Activated naive CD8-positive, alpha-beta T cell treated with anti-CD3 and anti-CD28 coated beads, Interleukin-2, amount 10 ng/mL, durations not matched to agents 7 days and 5 days (primary cell): ENCODE results near the gene GDPD4. TPM values are rescaled to one million over a fixed set of nuclear protein-coding genes. Genes with fewer than 3 reads are reported as not detected.

Experiments
- ATAC-seq: fragments of 150-1000 bp; cut with Tn5 transposase; one replicate; pipeline ENCODE4 v1.10.0; 2021; ENCODE audit warnings: low read depth, moderate library complexity
- POLR2A ChIA-PET: fragments of 350-600 bp; sonication (Branson Sonifier 250); formaldehyde crosslinking; loops from one replicate; lab custom pipeline; 2021; ENCODE audit warnings: antibody characterized with exemption; lab: Charles Lee
- DNase-seq: peaks from one replicate; pipeline ENCODE4 v3.0.0; 2021
- H3K27ac Mint-ChIP-seq: one replicate; pipeline ENCODE4 v1.8.0; 2022; ENCODE audit warnings: mild to moderate bottlenecking, mixed read lengths
- H3K27me3 Mint-ChIP-seq: one replicate; pipeline ENCODE4 v1.8.0; 2022; ENCODE audit warnings: mild to moderate bottlenecking, moderate library complexity, mixed read lengths
- H3K36me3 Mint-ChIP-seq: one replicate; pipeline ENCODE4 v1.8.0; 2021; ENCODE audit warnings: mild to moderate bottlenecking, mixed read lengths
- H3K4me1 Mint-ChIP-seq: one replicate; pipeline ENCODE4 v1.8.0; 2021; ENCODE audit warnings: mixed read lengths
- H3K4me3 Mint-ChIP-seq: one replicate; pipeline ENCODE4 v1.8.0; 2022; ENCODE audit warnings: mild to moderate bottlenecking, moderate library complexity, mixed read lengths
- H3K9me3 Mint-ChIP-seq: one replicate; pipeline ENCODE4 v1.8.0; 2021; ENCODE audit warnings: mixed read lengths
- total RNA-seq, 2 experiments: library from RNA; stranded (reverse); gene quantifications; one replicate each; pipeline ENCODE4 v1.2.3, GENCODE V29; 2021

Gene GDPD4
- total RNA-seq, 2 experiments from 2014 or later: not detected

DNA sequence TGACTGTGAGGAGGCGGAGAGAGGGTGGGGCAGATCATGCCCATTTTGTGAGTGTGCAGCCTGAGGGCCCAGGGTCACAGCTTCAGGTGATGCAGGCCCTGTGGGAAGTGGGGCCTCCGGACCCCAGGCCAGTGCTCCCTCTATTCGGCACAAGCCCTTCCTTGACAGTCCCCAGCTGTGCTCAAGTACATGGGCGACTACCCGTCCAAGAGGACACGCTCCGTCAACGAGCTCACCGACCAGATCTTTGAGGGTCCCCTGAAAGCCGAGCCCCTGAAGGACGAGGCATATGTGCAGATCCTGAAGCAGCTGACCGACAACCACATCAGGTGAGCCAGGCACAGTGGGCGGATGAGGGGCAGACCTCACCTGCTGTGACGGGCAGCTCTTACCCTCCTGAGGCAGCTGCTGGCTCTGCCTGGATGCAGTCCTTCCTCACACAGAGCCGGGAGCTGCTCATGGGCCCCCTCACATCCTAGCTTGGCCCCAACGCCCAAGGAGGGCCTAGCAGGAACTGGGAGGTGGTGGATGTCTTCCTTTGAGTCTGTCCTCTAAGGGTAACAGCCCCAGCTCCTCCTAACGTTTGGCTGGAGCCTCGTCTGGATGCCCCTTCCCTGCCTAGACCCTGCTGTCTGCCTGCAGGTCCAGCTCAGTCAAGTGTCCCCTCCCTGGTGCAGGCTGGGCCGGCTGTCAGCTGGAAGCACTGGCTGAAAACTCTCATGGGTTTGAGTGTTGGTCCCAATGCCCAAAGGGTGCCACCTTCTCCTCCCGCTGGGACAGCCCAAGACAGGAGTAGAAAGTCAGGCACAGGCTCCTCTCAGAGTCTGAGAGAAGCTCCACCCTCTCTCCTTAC lies 97.4 kb downstream of the GDPD4 start:
- Mint-ChIP-seq H3K4me1 (no peaks in the 10 kb centered on the region), H3K36me3 (no peaks in the 10 kb centered on the region), H3K4me3 (no peak overlapping the region), H3K9me3 (no peaks in the 10 kb centered on the region), H3K27ac (no peak overlapping the region), H3K27me3 (peaks cover 3% of the 10 kb centered on the region)
- ATAC-seq (no peak), DNase-seq (peak; percentile 23)
- POLR2A ChIA-PET: no interaction called here

- peak overlapping the region; percentile 5 for H3K27ac Mint-ChIP-seq
These were observed 98.3 kb downstream of the GDPD4 start for GRCh38 chr11:77202941-77203900.

DNA sequence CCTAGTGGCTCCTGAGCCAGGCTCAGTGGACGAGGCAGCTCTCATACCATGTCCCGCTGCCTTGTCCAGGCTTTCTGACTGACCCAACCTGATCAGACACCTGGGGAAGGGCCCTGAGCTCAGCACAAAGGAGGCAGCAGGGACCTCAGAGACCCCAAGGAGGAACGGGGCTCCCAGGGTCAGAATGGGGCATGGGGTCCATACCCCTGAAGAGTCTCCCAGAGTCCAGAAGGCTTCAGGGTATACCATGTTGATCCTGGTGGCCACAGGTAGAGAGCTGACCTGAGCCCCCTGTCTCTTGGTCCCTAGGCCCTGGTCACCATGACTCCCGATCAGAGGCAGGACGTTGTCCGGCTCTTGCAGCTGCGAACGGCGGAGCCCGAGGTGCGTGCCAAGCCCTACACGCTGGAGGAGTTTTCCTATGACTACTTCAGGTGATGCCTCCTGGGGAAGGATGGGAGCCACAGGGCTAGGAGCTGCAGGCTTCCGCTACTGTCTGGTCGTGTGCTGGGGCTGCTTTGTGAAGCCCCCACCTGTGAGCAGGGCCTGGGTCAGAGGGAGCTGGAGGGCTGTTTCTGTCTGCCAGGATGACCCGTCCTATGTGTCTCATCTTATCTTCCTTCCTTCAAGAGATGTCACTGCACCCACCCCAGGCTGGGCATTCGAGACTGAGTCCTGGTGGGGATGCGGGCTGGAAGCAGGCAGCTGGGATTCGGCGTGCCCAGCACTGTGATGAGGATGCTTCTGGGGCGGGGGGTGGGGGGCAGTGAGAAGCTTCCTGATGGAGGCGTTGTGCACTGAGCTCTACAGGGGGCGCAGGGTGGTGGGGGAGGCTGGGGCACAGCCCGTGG lies 99.3 kb downstream of the GDPD4 start:
- no peak overlapping the region for H3K4me3 Mint-ChIP-seq
- DNase-seq (peak; percentile 24), ATAC-seq (no peak)
- peaks cover 2% of the 10 kb centered on the region for H3K4me1 Mint-ChIP-seq
- no peak overlapping the region for H3K27ac Mint-ChIP-seq
- peaks cover 3% of the 10 kb centered on the region for H3K27me3 Mint-ChIP-seq
- no peaks in the 10 kb centered on the region for H3K9me3 Mint-ChIP-seq
- no peaks in the 10 kb centered on the region for H3K36me3 Mint-ChIP-seq
- POLR2A ChIA-PET: no interaction called here

More at GRCh38 chr11:77202941-77203900, 98.3 kb downstream of the GDPD4 start:
- Mint-ChIP-seq H3K36me3 (no peaks in the 10 kb centered on the region), H3K9me3 (no peaks in the 10 kb centered on the region), H3K4me3 (no peak overlapping the region), H3K27me3 (peaks cover 3% of the 10 kb centered on the region), H3K4me1 (peaks cover 2% of the 10 kb centered on the region)
- POLR2A ChIA-PET: no interaction called here
- ATAC-seq (no peak), DNase-seq (peak; percentile 24)

DNA sequence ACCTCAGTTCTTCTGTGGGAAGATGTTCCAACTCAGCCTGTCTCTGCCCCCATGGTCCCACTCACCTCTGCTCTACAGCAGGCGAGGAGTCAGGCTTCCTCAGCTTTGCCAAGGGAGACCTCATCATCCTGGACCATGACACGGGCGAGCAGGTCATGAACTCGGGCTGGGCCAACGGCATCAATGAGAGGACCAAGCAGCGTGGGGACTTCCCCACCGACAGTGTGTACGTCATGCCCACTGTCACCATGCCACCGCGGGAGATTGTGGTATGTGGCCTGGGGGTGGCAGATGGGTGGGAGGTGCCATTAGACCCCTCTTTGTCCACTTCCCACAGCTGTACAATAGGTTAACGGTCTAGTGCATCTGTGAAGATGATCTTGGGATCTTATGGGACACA lies 100.1 kb downstream of the GDPD4 start:
- POLR2A ChIA-PET: no interaction called here
- no peaks in the 10 kb centered on the region for H3K9me3 Mint-ChIP-seq
- ATAC-seq (no peak), DNase-seq (peak; percentile 19)
- H3K27ac Mint-ChIP-seq: no peak overlapping the region
- H3K36me3 Mint-ChIP-seq: no peaks in the 10 kb centered on the region
- H3K4me3 Mint-ChIP-seq: no peak overlapping the region
- H3K4me1 Mint-ChIP-seq: peaks cover 2% of the 10 kb centered on the region
- peaks cover under 1% of the 10 kb centered on the region for H3K27me3 Mint-ChIP-seq

DNA sequence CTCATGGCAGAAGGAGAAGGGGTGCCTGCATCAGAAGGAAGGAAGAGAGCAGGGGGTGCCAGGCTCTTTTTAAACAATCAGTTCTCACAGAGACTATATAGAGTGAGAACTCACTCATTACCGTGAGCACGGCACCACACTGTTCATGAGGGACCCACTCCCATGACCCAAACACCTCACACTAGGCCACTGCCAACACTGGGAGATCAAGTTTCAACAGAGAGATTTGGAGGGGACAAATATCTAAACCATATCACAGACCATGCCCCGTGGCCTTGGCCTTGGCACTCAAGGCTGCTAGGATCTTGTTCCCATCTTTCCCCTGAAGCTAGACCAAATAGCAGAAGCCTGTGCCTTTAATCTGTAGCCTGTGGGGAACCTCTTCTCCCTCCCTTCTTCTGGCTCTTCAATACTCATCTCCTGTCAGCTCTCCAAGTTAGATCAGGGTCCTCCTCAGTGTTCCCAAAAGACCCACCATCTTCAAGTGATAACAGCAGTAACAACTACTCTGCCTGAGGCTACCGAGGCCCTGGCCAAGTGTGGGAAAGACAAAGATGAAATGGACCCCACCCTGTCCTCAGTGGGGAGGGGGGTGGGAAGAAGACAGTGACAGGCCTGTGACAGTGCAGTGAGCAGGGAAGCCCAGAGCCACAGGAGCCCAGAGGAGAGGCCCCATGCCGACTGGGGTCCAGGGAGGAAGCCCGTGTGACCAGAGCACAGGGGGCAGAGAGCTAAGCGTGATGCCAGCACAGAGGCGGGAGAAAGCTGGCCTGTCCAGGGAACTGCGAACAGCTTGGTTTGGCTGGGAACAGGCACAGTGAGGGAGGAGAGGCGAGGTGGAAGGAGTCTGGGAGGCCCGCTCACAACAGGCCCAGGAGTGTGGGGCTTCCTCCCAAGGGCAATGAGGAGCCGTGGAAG lies 100.9 kb downstream of the GDPD4 start:
- POLR2A ChIA-PET: no interaction called here
- Mint-ChIP-seq H3K9me3 (no peaks in the 10 kb centered on the region), H3K27ac (no peak overlapping the region), H3K36me3 (no peaks in the 10 kb centered on the region), H3K4me1 (peaks cover 2% of the 10 kb centered on the region), H3K4me3 (no peak overlapping the region), H3K27me3 (no peaks in the 10 kb centered on the region)
- no peak for ATAC-seq
- DNase-seq: peak; percentile 15

DNA sequence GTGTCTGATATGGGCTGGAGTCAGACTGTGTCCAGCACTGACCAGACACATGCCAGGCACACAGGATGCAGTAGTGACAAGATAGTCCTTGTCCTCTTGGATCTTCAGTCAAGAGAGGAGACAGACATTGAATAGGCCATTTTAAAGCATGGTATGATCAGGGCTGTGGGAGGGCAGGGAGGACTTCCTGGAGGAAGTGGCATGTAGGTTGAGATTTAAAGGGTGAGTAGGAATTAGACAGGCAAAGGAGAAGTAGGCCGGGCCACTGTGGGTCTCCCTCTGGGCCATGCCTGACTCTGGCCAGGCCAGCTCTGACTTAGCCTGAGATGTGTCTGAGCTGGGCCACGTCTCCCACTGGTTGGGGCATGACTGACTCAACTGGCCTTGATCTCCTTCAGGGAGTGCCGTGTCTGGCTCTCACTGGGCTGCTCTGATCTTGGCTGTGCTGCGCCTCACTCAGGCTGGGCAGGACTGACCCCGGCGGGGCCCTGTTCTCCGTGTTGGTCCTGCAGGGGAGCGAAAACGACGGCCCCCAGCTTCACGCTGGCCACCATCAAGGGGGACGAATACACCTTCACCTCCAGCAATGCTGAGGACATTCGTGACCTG lies 102.2 kb downstream of the GDPD4 start:
- Mint-ChIP-seq H3K27ac (no peak overlapping the region), H3K9me3 (no peaks in the 10 kb centered on the region), H3K27me3 (no peaks in the 10 kb centered on the region), H3K4me3 (no peak overlapping the region), H3K36me3 (no peaks in the 10 kb centered on the region), H3K4me1 (peaks cover 2% of the 10 kb centered on the region)
- POLR2A ChIA-PET: no interaction called here
- peak; percentile 8 for DNase-seq
- ATAC-seq: no peak

- Mint-ChIP-seq H3K4me1 (peaks cover 2% of the 10 kb centered on the region), H3K4me3 (no peak overlapping the region), H3K36me3 (no peaks in the 10 kb centered on the region), H3K27ac (no peak overlapping the region), H3K9me3 (no peaks in the 10 kb centered on the region), H3K27me3 (no peaks in the 10 kb centered on the region)
- DNase-seq: peak; percentile 19
- POLR2A ChIA-PET: no interaction called here
- ATAC-seq: no peak
These were observed 103.0 kb downstream of the GDPD4 start for GRCh38 chr11:77198440-77198849.

DNA sequence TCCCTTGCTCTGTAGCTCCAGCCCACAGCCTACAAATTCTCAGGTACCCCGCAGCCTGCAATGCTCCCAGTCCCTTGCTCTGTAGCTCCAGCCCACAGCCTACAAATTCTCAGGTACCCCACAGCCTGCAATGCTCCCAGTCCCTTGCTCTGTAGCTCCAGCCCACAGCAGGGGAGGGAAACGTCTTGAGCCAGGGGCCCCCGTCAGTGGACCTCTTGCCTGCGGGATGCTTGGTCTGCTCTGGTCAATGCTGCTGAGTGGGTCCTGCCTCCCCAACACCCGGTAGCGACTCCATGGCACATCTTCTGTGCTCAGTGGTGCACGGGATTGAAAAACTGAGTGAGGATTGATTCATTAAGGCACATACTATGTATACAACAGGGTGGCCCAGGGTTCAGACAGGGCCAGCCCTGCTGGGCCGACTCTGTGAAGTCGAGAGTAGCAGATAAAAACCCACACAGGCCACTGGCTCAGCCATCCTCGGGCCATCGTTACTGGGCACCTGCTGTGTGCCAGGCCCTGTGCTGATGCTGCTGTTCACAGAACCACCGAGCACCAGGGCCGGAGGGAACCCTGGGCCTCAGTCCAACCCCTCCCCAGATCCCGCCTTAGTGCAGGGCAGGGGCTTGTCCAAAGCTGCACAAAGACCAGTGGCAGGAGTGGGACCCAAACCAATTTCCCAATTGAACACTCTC lies 103.7 kb downstream of the GDPD4 start:
- POLR2A ChIA-PET: no interaction called here
- Mint-ChIP-seq H3K27me3 (no peaks in the 10 kb centered on the region), H3K27ac (no peak overlapping the region), H3K9me3 (no peaks in the 10 kb centered on the region), H3K4me1 (peaks cover 2% of the 10 kb centered on the region), H3K4me3 (no peak overlapping the region), H3K36me3 (no peaks in the 10 kb centered on the region)
- ATAC-seq (no peak), DNase-seq (peak; percentile 23)

DNA sequence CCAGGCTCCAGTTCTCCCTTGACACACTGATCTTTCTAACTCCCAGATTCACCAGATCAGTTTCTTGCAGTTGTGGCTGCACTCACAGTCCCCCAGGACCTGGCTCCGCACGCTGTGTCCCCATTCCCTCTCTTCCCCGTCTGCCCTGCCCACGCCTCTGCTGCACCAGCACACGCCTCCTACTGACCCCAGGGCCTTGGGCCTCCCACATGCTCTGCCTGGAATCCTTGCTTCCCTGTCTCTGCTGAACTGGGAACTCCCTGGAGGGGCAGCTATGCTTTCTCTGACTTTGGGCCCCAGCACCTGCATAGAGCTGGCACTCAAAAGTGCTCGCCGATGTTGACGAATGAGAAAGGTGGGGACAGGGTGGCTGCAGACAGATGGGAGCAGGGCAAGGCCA lies 104.5 kb downstream of the GDPD4 start:
- H3K27ac Mint-ChIP-seq: no peak overlapping the region
- peak; percentile 6 for DNase-seq
- no peaks in the 10 kb centered on the region for H3K27me3 Mint-ChIP-seq
- H3K4me3 Mint-ChIP-seq: no peak overlapping the region
- no peak for ATAC-seq
- POLR2A ChIA-PET: no interaction called here
- H3K36me3 Mint-ChIP-seq: no peaks in the 10 kb centered on the region
- H3K4me1 Mint-ChIP-seq: peaks cover 2% of the 10 kb centered on the region
- H3K9me3 Mint-ChIP-seq: no peaks in the 10 kb centered on the region

DNA sequence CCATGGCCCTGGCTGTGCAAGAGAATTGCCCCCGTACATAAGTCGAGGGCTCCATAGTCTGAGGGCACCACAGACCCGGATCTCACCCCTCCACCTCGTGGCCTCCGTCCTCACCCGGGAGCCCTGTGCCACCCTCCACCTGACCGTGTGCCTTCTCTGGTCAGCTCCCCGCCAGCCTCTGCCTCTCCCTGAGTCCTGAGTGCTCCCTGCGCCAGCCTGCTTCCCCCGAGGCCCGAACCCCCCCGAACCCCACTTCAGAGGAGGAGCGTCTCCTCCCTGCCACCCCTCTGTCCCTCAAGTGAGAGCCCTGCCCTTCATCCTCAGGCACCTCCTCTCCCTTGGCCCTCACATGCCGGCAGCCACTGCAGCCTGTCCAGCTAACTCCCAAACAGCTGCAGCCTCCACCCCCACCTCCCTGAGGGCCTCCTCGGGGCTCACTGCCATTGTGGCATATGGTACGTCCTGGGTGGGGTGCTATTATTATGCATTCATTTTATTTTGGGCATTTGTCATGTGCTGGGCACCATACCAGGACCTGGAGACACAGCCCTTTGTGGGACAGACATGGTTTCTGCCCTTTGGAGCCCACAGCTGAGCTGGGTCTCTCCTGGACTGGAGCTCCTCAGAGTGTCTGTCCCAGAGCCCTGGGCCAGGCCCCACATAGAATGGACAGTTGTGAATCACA lies 106.3 kb downstream of the GDPD4 start:
- POLR2A ChIA-PET: no interaction called here
- H3K4me3 Mint-ChIP-seq: no peak overlapping the region

More for the DNA sequence above, 106.3 kb downstream of the GDPD4 start:
- Mint-ChIP-seq H3K9me3 (no peaks in the 10 kb centered on the region), H3K27ac (no peak overlapping the region), H3K4me1 (peaks cover 2% of the 10 kb centered on the region), H3K36me3 (no peaks in the 10 kb centered on the region), H3K27me3 (no peaks in the 10 kb centered on the region)
- DNase-seq: no peak
- ATAC-seq: no peak
